HG02970 (cell line): ENCODE measurements around the gene KIDINS220.
A peak's percentile ranks its signal among the peaks of the same experiment; 100 is the strongest.

Source experiments
- ATAC-seq: cut with Tn5 transposase; IDR thresholded peaks from one replicate; pipeline ENCODE4 v1.9.1; 2021; ENCODE audit warnings: mild to moderate bottlenecking, moderate library complexity, moderate number of reproducible peaks; ENCODE audit not compliant: unreplicated experiment, low FRiP score

KIDINS220 gene

DNA sequence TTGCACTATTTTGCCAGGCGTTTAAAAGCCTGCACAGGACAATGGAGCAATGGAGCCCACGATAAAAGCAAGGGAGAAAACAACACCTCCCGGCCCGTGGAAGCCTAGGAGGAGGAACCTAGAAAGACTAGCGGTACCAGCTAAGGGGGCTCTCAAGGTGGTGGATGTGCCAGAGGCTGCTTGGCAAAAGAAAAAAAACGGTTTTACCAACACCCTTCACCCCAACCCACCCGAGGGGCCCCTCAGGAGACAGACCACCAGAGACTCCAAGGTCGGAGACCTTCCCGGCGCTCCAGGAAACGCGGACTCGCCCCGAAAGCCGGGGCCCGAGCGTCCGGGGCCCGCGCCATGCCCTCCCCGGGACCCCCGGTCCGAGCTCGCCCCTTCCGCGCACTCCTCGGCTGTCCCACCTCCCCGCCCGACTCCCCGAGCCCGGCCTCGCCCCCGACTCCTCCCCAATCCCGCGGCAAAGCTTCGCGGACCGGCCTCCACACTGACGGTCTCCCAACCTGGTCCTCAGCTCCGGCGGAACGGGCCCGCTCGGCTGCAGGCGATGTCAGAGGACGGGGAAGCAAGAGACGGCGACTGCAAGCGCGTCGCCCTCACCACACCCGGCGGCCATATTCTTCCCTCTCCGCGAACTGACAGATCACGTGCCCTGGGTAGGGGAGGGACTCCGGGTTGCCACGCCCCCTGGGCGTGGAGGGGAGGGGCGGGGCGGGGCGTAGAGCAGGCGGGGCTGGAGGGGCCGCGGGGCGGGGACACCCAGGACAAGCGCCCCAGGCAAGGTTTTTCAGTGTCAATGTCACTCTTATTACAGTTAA lies at the start of gene KIDINS220:
Gene KIDINS220, minus strand, starts transcription at position 643 of the 824 bp plus-strand sequence. CDS start 10,520 bp downstream, outside the sequence.
- peak; percentile 97 for ATAC-seq

DNA sequence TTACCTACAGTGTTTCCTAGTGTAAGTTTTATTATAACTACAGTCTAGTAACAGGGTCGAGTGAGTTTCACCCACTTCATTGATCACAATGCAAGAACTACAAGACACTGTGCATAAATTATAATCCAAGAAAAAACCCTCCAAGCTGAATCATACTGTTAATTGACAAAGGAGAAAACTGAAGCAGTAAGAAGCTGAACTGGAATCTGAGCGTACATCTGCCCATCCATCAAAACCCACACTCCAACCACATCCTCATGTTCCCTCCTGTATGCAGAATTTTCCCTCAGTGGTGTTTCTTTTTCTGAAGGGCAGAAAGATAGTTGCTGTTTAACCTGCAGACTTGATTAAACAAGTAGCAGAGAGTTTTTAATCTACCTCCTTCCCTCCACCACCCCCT lies 49.5 kb upstream of the KIDINS220 start:
- no peak for ATAC-seq

DNA sequence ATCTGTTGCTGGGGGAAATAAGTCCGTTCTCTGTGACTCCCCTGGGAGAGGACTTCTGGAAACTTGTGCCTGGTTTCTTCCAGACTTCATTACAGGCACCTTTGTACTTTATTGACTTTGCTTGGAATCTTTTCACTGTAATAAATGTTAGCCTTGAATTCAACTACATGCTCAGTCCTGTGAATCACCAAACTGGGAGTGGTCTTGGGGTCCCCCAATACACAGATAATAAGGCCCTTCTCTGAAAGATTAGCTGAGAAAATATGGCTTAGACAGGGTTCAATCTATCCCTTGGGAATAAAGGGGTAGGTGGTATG lies 48.7 kb upstream of the KIDINS220 start:
- no peak for ATAC-seq

DNA sequence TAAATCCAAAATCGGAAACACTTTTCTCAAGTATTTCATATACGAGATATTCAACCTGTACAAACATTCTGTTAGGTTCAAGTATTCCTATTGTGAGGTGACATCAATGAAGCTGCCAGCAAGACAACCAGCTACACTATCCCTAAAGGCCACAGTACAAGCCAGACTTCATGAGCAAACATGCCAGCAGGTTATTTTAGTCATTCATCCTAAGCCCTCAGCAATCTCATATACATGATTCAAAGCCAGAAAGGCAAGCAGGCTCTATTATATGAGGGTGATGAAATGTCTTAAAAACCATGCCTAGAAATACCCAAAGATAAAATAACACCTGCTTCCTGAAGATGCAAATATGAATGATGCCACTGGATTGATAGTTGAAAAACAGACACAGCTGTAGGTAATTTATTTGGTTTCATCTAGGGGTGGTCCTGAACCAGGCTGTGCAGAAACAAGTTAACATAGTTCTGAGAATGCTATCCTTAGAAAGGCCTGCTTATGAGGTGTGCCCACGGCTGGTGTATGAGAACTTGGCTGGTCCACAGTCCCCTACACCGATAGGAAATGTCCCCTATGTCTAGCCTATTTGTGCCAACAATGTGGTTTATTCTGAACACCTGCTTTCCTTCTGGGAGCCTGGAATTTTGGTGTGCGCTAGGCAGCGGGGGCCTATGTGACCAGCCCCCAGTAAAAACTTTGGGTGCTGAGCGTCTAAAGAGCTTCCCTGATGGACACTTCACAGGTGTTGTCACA lies 48.2 kb upstream of the KIDINS220 start:
- ATAC-seq, result no peak

DNA sequence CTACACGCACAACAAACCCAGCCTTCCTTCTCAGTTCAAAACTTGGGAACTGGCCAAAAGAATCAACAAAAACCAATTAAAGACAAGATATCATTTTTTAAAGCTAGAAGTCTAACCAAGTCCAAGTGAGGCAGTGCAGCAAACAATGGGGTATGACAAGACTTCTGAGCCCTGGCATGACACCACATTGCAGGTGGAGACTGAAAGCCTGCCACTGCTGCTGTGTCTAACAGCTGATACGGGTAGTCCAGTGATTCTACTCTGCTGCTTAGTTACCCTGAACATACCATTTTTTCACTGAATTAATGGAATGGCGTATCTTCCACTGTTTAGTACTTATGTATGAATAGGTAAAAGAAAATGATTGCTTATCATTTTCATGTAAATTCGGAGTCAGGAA lies 47.4 kb upstream of the KIDINS220 start:
- ATAC-seq, result no peak

DNA sequence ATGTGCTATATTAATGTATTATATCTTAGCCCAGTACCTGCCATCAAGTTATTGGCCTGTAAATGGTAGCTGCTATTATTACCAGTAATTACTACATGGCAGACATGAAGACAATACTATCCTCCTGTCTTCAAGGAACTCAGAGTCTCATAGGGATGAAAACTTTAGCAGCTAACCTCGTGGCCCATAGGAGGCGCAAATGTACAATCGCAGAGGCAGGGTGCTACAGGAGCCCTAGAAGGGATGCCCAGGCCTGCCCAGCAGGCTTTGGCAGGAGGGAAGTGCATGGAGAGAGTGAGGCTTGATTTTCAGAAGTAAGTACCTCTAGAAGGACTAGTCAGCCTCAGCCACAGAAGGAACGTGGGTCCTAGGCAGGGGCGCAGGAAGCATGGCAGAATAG lies 44.7 kb upstream of the KIDINS220 start:
- ATAC-seq, result no peak

DNA sequence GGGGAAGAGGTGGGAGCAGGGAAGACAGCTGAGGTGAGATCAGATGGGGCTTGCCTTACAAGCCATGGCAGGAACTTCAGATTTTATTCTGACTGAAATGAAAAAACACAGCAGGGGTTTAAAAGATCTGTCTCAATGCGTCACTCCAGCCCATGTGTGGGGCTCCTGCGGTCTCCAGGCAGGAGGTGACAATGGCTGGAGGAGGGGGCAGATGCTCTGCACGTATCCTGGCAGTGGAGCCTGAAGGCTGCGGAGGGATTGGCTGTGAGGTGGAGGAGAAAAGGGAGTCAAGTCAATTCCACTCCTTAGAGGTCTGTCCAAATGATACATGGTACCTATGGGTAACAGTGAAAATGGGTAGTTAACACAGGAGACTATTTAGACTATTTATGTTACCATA lies 40.5 kb upstream of the KIDINS220 start:
- ATAC-seq, result no peak

DNA sequence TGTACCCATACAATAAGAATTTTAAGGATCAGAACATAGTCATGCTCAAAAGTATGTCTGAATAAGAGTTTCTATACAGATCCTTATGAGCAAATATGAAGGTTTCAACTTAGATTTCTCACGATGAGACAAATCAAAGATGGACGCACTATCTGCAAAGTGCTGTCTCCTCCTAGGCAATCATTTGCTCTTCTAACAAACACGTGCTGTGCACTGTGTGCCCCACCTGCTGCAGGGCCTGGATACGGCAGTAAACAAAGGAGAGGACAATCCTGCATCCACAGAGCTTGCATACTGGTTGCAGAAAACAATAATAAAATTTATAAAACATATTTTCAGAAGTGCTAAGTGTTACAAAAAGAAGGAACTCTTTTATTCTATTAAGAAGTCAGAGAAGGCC lies 39.9 kb upstream of the KIDINS220 start:
- ATAC-seq, result no peak

DNA sequence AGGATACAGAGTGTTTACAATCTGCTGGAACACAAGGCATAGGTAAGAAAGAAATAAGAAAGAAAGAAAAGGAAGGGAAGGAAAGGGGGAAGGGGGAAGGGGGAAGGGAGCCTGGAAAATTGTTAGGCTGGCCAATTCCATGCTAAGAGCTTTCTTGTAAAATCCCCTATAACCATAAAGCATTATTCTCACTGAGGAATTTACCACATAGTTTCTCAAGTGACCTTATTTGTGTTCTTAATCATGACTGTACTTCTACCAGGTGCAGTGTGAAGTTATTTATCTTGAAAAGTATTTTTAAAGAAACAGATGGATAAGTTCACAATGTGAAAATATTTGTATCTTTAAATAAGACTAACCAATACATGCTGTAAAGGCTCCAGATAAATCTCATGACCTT lies 39.2 kb upstream of the KIDINS220 start:
- no peak for ATAC-seq

DNA sequence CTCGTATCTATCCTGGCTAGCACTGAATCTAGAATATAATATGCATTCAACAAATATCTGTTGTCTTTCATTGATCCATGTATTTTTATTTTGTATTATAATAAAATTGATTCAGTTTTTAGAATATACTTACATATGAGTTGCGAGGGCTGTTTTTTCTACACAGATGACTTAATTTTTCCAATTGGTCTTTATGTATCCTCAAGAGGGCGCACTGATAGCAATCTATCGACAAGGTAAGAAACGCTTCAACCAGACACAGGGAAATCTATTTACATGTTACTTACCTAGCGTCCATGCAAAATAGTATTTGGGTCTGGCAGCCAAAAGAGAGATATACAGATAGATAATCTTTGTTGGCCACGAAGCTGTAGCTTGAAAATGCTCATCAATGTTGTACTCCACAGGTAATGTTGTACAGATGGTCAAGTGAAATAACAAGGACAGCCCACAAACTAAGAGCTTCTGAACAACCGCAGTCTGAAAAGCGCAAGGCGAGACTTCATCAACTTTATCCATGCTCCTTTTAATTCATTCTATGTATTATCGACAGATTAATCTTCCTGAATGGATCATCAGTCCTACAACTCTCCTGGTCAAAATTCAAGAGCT lies 35.5 kb upstream of the KIDINS220 start:
- no peak for ATAC-seq

DNA sequence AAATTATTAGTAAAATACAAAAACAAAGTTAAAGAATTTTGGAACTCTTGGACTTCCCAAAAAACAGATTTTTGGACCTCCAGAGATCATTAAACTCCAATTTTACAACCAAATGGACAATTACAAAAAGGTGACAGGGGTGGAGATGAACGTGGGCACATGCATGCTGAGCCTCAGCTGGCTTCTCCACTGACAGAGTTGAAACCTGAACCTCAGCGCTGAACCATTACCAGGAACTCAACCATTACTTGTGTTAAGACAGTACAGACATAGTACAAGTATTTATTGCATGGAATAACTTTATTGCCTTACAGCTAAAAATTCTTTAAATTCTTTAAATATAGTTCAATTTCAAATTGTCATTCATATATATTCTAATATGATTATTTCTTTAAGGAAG lies 33.0 kb upstream of the KIDINS220 start:
- no peak for ATAC-seq

DNA sequence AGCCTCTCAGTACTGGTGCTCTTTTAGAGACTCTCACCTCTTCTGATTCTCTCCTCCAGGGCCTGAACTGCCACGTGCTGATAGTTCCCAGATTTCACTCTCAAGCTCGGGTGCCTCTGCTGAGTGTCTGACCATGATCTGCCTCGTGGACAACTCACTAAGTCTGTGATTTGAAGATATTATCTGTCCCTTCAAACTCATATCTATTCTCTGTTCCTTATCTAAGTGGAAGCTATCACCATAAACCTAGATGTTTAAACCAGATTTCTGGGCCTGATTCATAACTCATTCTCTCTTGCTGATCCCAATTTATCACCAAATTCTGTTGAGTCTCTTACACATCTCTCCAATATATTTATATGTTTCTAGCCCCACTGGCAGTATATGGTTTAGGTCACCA lies 29.9 kb upstream of the KIDINS220 start:
- ATAC-seq, result no peak

DNA sequence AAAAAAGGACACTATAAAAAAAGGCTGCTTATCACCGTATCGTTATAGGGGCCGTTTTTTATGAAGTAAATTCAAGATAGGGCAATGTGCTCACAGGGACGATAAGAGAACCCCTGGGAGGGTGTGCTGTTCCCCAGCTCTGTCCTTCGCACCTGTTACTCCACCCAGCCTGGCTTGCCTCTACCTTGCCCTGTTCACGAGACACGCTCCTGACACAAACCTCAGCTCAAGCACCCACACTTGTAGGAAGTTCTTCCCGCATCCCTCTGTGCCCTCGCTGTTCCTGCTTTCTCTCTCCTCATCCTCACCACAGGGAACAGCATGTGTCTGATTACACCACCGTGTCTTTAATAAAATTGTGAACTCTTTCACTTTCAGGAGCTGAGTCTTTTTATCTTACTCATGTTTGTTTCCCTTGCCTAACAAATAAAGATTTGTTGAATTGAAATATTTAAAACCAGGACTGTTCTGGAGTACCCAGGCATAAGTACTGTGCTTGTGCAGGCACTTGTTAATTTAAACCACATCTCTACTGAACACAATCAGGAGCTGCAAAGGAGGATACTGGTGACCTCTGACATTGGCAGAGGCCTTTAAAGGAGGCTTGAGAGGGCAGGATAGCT lies 26.0 kb upstream of the KIDINS220 start:
- ATAC-seq, result no peak

DNA sequence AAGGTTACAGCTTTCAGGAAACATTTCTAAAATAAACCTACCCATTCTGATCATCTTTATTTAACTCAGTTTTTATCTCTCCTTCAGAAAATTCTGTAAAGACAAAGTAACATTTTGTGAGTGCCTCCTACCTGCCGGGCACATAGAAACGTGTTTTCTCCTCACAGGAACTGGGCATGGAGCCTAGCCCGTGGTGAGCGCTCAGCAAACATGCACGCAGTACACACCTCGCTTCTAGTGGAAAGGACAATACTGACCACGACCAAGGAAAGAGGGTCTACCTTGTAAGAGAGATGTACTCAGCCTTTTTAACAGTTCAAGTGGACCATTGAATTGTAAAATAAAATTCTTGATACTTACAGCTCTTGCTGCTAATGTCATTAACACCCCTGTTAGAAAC lies 24.8 kb upstream of the KIDINS220 start:
- no peak for ATAC-seq

DNA sequence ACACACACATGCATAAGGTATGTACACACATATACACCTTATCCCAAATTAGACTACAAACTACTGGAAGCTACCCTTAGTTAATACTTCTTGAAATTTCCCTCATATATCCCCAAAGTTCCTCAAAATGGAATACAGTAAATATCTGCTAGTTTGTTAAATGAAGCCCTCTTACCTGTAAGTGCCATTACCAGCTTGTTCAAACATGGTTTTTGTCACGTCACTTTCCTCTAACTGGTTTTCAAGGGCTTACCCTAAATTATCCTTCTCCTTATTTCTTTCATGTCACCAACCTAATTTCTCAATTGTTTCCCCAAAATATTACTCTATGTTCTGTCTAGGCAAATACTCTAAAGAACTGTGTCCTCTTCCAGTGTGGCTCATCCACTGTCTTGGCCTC lies 24.4 kb upstream of the KIDINS220 start:
- ATAC-seq, result no peak

DNA sequence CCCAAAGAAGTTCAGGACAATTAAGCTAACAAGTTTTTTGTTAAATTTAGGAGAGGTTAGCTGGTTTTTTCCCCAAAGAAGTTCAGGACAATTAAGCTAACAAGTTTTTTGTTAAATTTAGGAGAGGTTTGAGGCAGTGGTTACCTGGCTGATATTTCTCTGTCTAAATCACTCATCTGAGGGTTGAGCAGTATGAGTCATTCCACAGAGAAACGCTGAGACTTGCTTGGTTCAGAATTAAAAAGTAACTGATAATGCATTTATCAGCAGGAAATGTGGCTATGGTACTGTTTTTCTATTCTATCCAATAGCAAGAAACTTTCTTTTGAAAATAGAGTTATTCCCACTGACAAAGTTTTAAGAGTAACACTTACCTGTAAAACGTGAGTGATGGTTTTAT lies 22.8 kb upstream of the KIDINS220 start:
- ATAC-seq, result no peak

DNA sequence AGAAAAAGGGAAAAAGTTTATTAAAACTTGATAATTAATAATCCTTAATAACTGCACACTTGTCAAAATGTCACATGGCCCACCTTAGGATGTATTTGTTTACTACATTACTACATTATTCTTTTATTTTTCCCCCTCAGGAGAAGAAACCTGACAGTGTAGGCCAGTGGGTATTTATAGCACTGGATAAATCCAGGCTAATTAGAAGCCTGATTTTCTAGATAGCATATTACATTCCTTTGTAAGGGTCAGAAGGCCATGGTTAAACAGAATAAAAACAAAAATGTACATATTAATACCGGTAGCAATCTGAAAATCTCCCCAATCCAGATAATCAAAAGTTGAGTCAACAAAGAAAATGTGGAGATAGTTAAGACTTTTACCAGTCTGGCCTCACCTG lies 21.5 kb upstream of the KIDINS220 start:
- ATAC-seq, result no peak

DNA sequence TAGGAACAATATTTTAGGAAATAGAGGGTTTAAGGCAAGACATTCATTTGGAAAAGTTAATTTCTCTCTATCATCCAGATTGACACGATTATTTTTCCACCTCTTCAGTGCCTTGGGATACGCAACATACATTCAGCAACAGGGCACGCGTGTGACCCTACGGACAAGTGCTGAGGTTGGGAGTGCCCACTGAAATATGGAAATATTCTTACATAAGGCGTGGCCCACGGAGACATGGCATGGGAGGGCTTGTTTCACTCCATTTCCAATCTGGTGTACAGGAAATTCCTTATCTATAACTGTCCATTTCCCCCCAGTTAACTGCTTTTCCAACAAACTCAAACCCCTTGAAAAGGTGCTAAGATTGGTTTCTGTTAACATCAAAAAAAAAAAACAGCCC lies 20.9 kb upstream of the KIDINS220 start:
- no peak for ATAC-seq

DNA sequence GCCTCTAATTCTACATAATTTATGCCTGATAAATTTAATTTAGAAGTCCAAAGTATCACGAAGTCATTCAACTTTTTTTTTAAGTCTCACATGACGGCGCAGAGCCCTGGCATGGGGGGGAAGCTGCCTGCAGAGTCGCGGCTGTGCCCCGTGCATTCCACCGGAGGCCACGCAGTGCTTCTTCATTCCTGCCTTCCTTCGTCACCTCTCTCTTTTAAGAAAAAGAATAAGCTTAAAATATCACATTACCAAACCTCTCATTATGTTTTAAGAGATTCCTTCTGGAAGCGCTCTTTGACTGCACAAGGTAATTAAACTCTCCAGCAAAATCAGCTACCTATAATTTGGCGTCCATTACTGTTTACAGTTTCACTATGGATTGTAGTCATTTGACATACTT lies 20.3 kb upstream of the KIDINS220 start:
- ATAC-seq, result no peak

DNA sequence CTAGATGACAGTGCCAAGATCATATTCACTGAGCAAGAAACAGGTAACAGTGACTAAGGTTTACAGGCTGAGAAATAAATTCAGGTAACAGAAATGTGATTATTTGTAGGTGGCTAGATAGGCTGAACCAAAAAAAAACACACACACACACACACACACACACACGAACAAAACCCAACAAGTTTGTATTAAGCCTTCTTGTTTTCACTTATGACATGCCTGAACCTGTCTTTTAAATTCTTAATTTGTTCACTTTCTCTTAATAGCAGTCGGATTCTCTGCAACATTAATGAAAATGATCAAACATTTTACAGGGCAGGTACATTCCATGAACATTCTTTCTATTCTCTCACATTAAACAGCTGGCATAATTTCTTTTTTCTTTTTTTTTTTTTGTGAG lies 18.8 kb upstream of the KIDINS220 start:
- ATAC-seq, result no peak

DNA sequence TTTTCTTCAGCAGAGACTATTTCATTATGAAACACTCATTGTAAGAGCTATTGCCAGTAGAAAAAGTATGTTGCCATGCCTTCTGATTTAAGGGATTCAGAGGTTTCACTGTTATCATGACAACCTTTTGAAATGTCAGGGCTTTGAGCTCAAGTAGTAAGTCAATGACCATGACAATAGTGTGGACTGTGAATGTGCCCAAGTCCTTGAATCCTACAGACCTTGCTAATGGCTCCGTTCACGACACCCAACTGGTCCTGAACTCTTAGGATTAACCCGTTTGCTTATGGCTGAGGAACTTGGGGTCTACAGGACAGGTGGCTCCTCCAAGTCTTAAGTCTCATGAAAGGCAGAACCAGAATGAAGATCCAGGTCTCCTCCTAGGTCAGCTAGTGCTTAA lies 17.6 kb upstream of the KIDINS220 start:
- no peak for ATAC-seq
